HepG2 (cell line): Measurements from ENCODE around the gene ATP6V1G2. TPM values are rescaled to one million over a fixed set of nuclear protein-coding genes. Genes with fewer than 3 reads are reported as not detected.

Source experiments
- CREBL2 ChIP-seq: sonication (generic); formaldehyde crosslinking; IDR thresholded peaks from 2 replicates; pipeline ENCODE4 v1.8.1; 2023; ENCODE audit warnings: missing genetic modification reagents, mild to moderate bottlenecking, borderline replicate concordance
- FOXP1 ChIP-seq, 2 experiments: fragments of 450-650 bp in 1 of 2; IDR thresholded peaks; 2 replicates each; pipeline ENCODE4 v1.6.1; 2017 to 2018; ENCODE audit warnings: antibody characterized with exemption in 1 of 2
- HNF1B ChIP-seq: sonication (generic); formaldehyde crosslinking; IDR thresholded peaks from 2 replicates; pipeline ENCODE4 v1.5.1; 2020; ENCODE audit warnings: mild to moderate bottlenecking, moderate library complexity, missing genetic modification reagents
- KLF12 ChIP-seq: sonication (generic); formaldehyde crosslinking; IDR thresholded peaks from 2 replicates; pipeline ENCODE4 v1.4.0; 2020; ENCODE audit warnings: missing genetic modification reagents, borderline replicate concordance
- NRL ChIP-seq: sonication (generic); formaldehyde crosslinking; IDR thresholded peaks from 2 replicates; pipeline ENCODE4 v1.5.0; 2020; ENCODE audit warnings: missing genetic modification reagents, mild to moderate bottlenecking, moderate library complexity, borderline replicate concordance
- POLR2AphosphoS5 ChIP-seq: IDR thresholded peaks from 2 replicates; pipeline ENCODE4 v1.6.1; 2012; ENCODE audit warnings: low read depth, low read length
- THAP9 ChIP-seq: sonication (generic); formaldehyde crosslinking; IDR thresholded peaks from 2 replicates; pipeline ENCODE4; 2020; ENCODE audit warnings: missing genetic modification reagents, mild to moderate bottlenecking, borderline replicate concordance
- ZMAT3 ChIP-seq: sonication (generic); formaldehyde crosslinking; conservative IDR thresholded peaks from 2 replicates; pipeline ENCODE4 v1.7.0; 2021; ENCODE audit warnings: missing genetic modification reagents
- ZNF367 ChIP-seq: sonication (generic); formaldehyde crosslinking; IDR thresholded peaks from 2 replicates; pipeline ENCODE4 v1.4.0; 2020; ENCODE audit warnings: missing genetic modification reagents, borderline replicate concordance
- ZNF567 ChIP-seq: sonication (generic); formaldehyde crosslinking; IDR thresholded peaks from 2 replicates; pipeline ENCODE4 v1.8.1; 2023; ENCODE audit warnings: mild to moderate bottlenecking, missing genetic modification reagents, borderline replicate concordance
- ZNF678 ChIP-seq: sonication (generic); formaldehyde crosslinking; IDR thresholded peaks from 2 replicates; pipeline ENCODE4 v1.4.0; 2020; ENCODE audit warnings: mild to moderate bottlenecking, missing genetic modification reagents
- ZNF761 ChIP-seq: sonication (generic); formaldehyde crosslinking; conservative IDR thresholded peaks from 2 replicates; pipeline ENCODE4 v1.4.0; 2020; ENCODE audit warnings: mild to moderate bottlenecking, missing genetic modification reagents
- polyA plus RNA-seq, 8 experiments: library from polyadenylated mRNA; depleted of rRNA in 3 of 8; stranded (reverse) in 7 of 8; unstranded in 1 of 8; fragments of >200 nt; fragmentation: Illumina TruSeq in 4 of 8; extraction: Trizol in 4 of 8; gene quantifications; 2 replicates each; pipeline versions ENCODE4 v1.2.1 to v1.2.3, GENCODE V29; 2011 to 2016; ENCODE audit warnings: low read depth in 4 of 8, missing spikeins in 1 of 8, mixed read lengths in 1 of 8; ENCODE audit not compliant: insufficient read depth in 1 of 8
- total RNA-seq, 5 experiments: library from RNA; depleted of rRNA; stranded (reverse); fragments of >200 nt; fragmentation: Illumina TruSeq; extraction: Trizol; gene quantifications; 2 replicates each; pipeline ENCODE4 v1.2.3, GENCODE V29; 2016; ENCODE audit warnings: low read depth in 1 of 5
- TF ChIP-seq, protein P1 (sequence below): sonication (generic); formaldehyde crosslinking; IDR thresholded peaks from 2 replicates; pipeline ENCODE4 v1.4.0; 2020; ENCODE audit warnings: missing genetic modification reagents
- TF ChIP-seq, protein P2 (sequence below): sonication (generic); formaldehyde crosslinking; IDR thresholded peaks from 2 replicates; pipeline ENCODE4 v1.4.0; 2020; ENCODE audit warnings: missing genetic modification reagents

Gene ATP6V1G2
- total and polyA plus RNA-seq, 2 of the 13 experiments (the other 11 are each of a cell fraction or from before 2014, with no cell fraction given): 0.27 to 0.83 TPM

DNA sequence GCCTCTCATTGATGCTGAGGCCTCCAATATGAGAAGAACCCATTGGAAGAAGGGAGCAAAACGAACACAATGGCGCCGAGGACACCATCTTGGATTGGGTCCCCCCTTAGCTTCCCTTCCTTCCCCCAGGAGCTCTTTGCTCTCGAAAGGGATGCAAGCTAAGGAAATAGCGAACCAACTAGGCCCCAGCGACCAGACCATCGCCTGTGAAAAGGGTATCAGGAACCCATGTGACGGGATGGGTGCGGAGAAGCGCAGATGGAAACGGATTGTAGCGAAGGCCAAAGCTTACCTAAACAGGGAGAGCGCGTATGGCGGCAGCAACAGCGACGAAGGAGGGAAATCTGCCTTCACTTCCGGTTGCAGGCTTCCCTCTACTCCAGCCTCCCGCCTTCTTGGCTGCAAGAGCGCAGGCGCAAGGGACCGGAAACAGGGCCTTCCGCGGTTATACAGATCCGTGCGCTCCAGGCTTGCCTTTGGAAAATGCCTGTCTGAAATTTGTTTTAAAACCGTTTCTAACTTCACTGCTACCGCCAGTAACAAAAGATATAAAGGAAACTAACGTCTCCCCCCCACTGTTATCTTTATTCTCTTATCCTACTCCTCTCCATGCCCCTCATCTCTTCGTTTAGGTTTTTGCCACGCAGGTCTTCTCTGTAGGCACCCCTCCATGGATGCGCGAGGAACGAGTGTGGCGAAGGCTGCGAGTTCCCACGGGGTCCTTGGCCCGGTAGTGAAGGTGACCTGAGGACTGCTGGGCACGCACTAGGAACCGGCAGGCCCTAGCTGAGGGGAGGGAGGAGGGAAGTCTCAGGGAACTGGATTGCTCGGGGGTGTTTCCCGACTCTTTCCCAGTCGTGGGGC, 4.5 kb downstream of the ATP6V1G2 start, which contains the start of gene DDX39B (continued):
- TF ChIP-seq KLF12 (CRISPR knock-in tag) (peak; percentile 78), ZNF367 (CRISPR knock-in tag) (peak; percentile 85; the same call in 1 of the 2 replicates), ZNF678 (CRISPR knock-in tag) (0 out of 2 replicates have a peak, but pooled peaks have one; percentile 8), ZNF567 (CRISPR knock-in tag) (peak; percentile 42), ZNF761 (CRISPR knock-in tag) (no peak), THAP9 (peak; percentile 94), NRL (peak; percentile 93), CREBL2 (CRISPR knock-in tag) (0 out of 2 replicates have a peak, but pooled peaks have one; percentile 88), FOXP1 (IDR thresholded peaks at IDR 0.05) (no peak), FOXP1 (CRISPR knock-in tag; IDR thresholded peaks at IDR 0.05) (no peak), ZMAT3 (CRISPR knock-in tag) (no peak), POLR2AphosphoS5 (peak; percentile 97), HNF1B (CRISPR knock-in tag) (peak; percentile 47)
- TF ChIP-seq, protein P1, sequence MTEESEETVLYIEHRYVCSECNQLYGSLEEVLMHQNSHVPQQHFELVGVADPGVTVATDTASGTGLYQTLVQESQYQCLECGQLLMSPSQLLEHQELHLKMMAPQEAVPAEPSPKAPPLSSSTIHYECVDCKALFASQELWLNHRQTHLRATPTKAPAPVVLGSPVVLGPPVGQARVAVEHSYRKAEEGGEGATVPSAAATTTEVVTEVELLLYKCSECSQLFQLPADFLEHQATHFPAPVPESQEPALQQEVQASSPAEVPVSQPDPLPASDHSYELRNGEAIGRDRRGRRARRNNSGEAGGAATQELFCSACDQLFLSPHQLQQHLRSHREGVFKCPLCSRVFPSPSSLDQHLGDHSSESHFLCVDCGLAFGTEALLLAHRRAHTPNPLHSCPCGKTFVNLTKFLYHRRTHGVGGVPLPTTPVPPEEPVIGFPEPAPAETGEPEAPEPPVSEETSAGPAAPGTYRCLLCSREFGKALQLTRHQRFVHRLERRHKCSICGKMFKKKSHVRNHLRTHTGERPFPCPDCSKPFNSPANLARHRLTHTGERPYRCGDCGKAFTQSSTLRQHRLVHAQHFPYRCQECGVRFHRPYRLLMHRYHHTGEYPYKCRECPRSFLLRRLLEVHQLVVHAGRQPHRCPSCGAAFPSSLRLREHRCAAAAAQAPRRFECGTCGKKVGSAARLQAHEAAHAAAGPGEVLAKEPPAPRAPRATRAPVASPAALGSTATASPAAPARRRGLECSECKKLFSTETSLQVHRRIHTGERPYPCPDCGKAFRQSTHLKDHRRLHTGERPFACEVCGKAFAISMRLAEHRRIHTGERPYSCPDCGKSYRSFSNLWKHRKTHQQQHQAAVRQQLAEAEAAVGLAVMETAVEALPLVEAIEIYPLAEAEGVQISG: peak; percentile 93
- TF ChIP-seq, protein P2, sequence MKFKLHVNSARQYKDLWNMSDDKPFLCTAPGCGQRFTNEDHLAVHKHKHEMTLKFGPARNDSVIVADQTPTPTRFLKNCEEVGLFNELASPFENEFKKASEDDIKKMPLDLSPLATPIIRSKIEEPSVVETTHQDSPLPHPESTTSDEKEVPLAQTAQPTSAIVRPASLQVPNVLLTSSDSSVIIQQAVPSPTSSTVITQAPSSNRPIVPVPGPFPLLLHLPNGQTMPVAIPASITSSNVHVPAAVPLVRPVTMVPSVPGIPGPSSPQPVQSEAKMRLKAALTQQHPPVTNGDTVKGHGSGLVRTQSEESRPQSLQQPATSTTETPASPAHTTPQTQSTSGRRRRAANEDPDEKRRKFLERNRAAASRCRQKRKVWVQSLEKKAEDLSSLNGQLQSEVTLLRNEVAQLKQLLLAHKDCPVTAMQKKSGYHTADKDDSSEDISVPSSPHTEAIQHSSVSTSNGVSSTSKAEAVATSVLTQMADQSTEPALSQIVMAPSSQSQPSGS (CRISPR knock-in tag): peak; percentile 84; the same call in 1 of the 2 replicates
